ENCODE data around the gene MYZAP.

Gene MYZAP

DNA sequence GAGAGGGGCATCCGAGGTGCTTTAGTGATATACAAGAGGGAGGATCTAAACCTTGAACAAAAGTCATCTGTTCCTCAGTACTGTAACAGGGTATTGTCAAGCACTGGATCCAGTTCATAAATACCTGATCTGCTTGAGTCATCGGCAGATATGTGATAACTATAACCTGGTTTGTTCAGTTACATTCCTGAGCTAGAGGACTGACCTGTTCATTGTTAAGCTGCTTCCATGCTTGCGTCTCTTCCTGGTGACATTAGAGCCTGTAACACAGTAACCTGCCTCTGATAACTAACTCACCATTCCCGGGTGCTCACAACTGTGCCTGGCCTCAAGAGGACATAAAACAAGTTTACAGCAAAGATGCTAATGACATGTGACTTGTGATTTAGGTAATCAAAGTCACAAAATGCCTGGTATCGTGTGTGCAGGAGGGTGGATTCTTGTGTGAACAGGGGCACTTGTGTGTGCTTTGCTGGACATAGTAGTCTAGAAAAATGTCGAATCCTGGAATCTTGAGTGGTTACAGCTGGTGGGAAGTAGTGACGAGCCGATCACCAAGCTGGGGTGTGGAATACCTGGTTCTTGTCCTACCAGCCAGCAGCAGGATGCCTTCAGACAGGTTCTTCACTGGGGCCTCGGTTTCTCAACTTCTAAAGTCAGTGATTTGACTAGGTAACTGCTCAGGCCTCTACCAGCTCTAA is 83.9 kb downstream of the MYZAP start:
- TF ChIP-seq, protein P1, sequence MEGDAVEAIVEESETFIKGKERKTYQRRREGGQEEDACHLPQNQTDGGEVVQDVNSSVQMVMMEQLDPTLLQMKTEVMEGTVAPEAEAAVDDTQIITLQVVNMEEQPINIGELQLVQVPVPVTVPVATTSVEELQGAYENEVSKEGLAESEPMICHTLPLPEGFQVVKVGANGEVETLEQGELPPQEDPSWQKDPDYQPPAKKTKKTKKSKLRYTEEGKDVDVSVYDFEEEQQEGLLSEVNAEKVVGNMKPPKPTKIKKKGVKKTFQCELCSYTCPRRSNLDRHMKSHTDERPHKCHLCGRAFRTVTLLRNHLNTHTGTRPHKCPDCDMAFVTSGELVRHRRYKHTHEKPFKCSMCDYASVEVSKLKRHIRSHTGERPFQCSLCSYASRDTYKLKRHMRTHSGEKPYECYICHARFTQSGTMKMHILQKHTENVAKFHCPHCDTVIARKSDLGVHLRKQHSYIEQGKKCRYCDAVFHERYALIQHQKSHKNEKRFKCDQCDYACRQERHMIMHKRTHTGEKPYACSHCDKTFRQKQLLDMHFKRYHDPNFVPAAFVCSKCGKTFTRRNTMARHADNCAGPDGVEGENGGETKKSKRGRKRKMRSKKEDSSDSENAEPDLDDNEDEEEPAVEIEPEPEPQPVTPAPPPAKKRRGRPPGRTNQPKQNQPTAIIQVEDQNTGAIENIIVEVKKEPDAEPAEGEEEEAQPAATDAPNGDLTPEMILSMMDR (conservative IDR thresholded peaks at IDR 0.05; ENCODE audit: low read length): no peak
- TF ChIP-seq EZH2phosphoT487 (IDR thresholded peaks at IDR 0.05; ENCODE audit: borderline replicate concordance): no peak
- Histone ChIP-seq H3K9me2 (replicated peaks; ENCODE audit: low read depth, low read length) (no peaks in the 10 kb centered on the region), H3K4me3 (ENCODE audit: low read length, poor library complexity, severe bottlenecking) (no peak overlapping the region), H4K20me1 (ENCODE audit: insufficient read depth, low read length, poor library complexity, severe bottlenecking) (no peaks in the 10 kb centered on the region), H3K4me1 (ENCODE audit: insufficient read depth, low read length, poor library complexity, severe bottlenecking) (no peaks in the 10 kb centered on the region), H3K27me3 (ENCODE audit: insufficient read depth, low read length, poor library complexity, severe bottlenecking) (peaks cover 38% of the 10 kb centered on the region), H3K9me3 (ENCODE audit: insufficient read depth, low read depth, low read length) (no peaks in the 10 kb centered on the region), H3F3A (ENCODE audit: low read depth) (no peaks in the 10 kb centered on the region), H3K79me2 (ENCODE audit: insufficient read depth, low read length) (no peaks in the 10 kb centered on the region), H2AFZ (ENCODE audit: low read length) (no peak overlapping the region), H3K9ac (ENCODE audit: low read depth, low read length, poor library complexity, severe bottlenecking) (no peak overlapping the region), H3K36me3 (ENCODE audit: insufficient read depth, low read length) (no peaks in the 10 kb centered on the region), H3K4me2 (ENCODE audit: low read depth, low read length, poor library complexity, severe bottlenecking) (no peak overlapping the region)

DNA sequence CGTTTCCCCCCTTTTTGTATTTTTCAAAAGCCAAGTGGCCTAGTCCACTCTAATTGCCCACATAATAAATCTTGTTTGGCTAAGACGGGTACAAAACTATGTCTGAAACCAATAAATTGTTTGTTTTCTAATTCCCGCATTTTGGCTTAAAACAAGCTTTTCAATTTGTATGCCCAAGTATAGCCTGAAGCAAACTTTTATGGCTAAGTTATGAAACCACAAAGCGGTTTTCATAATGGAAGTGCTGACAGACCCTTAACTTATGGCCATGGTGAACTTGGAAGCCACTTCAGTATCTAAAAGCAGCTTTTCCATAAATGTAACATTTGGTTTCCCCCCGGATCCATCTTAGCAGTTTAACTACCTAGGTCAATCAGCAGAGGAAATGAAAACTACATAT is 84.9 kb downstream of the MYZAP start:
- Histone ChIP-seq H3K36me3 (ENCODE audit: insufficient read depth, low read length) (no peaks in the 10 kb centered on the region), H4K20me1 (ENCODE audit: insufficient read depth, low read length, poor library complexity, severe bottlenecking) (no peaks in the 10 kb centered on the region), H3K4me1 (ENCODE audit: insufficient read depth, low read length, poor library complexity, severe bottlenecking) (no peaks in the 10 kb centered on the region), H3K4me2 (ENCODE audit: low read depth, low read length, poor library complexity, severe bottlenecking) (no peak overlapping the region), H3F3A (ENCODE audit: low read depth) (no peaks in the 10 kb centered on the region), H3K9ac (ENCODE audit: low read depth, low read length, poor library complexity, severe bottlenecking) (no peak overlapping the region), H3K79me2 (ENCODE audit: insufficient read depth, low read length) (no peaks in the 10 kb centered on the region), H3K9me3 (ENCODE audit: insufficient read depth, low read depth, low read length) (no peaks in the 10 kb centered on the region), H2AFZ (ENCODE audit: low read length) (no peak overlapping the region), H3K4me3 (ENCODE audit: low read length, poor library complexity, severe bottlenecking) (no peak overlapping the region), H3K9me2 (replicated peaks; ENCODE audit: low read depth, low read length) (no peaks in the 10 kb centered on the region), H3K27me3 (ENCODE audit: insufficient read depth, low read length, poor library complexity, severe bottlenecking) (peaks cover 29% of the 10 kb centered on the region)
- TF ChIP-seq, protein P1 (conservative IDR thresholded peaks at IDR 0.05; ENCODE audit: low read length): no peak
- no peak for TF ChIP-seq EZH2phosphoT487 (IDR thresholded peaks at IDR 0.05; ENCODE audit: borderline replicate concordance)

- H3K4me3 ChIP-seq (ENCODE audit: low read length, poor library complexity, severe bottlenecking): no peak overlapping the region
- no peaks in the 10 kb centered on the region for H3K9me2 ChIP-seq (replicated peaks; ENCODE audit: low read depth, low read length)
- H3K9me3 ChIP-seq (ENCODE audit: insufficient read depth, low read depth, low read length): no peaks in the 10 kb centered on the region
- H2AFZ ChIP-seq (ENCODE audit: low read length): no peak overlapping the region
- no peaks in the 10 kb centered on the region for H3K4me1 ChIP-seq (ENCODE audit: insufficient read depth, low read length, poor library complexity, severe bottlenecking)
- H3F3A ChIP-seq (ENCODE audit: low read depth): no peaks in the 10 kb centered on the region
- no peaks in the 10 kb centered on the region for H3K36me3 ChIP-seq (ENCODE audit: insufficient read depth, low read length)
- H3K9ac ChIP-seq (ENCODE audit: low read depth, low read length, poor library complexity, severe bottlenecking): no peak overlapping the region
- H3K4me2 ChIP-seq (ENCODE audit: low read depth, low read length, poor library complexity, severe bottlenecking): no peak overlapping the region
- TF ChIP-seq EZH2phosphoT487 (IDR thresholded peaks at IDR 0.05; ENCODE audit: borderline replicate concordance): no peak
- TF ChIP-seq, protein P1 (conservative IDR thresholded peaks at IDR 0.05; ENCODE audit: low read length): no peak
- peaks cover 23% of the 10 kb centered on the region for H3K27me3 ChIP-seq (ENCODE audit: insufficient read depth, low read length, poor library complexity, severe bottlenecking)
- no peaks in the 10 kb centered on the region for H3K79me2 ChIP-seq (ENCODE audit: insufficient read depth, low read length)
- no peaks in the 10 kb centered on the region for H4K20me1 ChIP-seq (ENCODE audit: insufficient read depth, low read length, poor library complexity, severe bottlenecking)
Measured at GRCh38 chr15:57677204-57677603, 85.5 kb downstream of the MYZAP start.

Measured in Loucy (cell line).